Stimulated activated effector memory CD8-positive, alpha-beta T cell treated with anti-CD3 and anti-CD28 coated beads, Interleukin-12 subunit alpha, Interleukin-12 subunit beta, amount 100 ng/mL, for 72 hours (primary cell): ENCODE results near the gene UBB.

ENCODE experiments used
- ATAC-seq: fragments of 150-1000 bp; cut with Tn5 transposase; 2 replicates; pipeline ENCODE4 v1.10.0; 2021
- DNase-seq, 2 donors: peaks; one replicate each; pipeline ENCODE4 v3.0.0; 2021 to 2022; ENCODE audit warnings: low spot score in 2 of 2
- H3K27ac Mint-ChIP-seq: one replicate; pipeline ENCODE4 v1.8.0; 2022; ENCODE audit warnings: mild to moderate bottlenecking, mixed read lengths
- H3K36me3 Mint-ChIP-seq: one replicate; pipeline ENCODE4 v1.8.0; 2022; ENCODE audit warnings: mild to moderate bottlenecking, mixed read lengths
- H3K4me1 Mint-ChIP-seq: one replicate; pipeline ENCODE4 v1.8.0; 2022; ENCODE audit warnings: mixed read lengths
- H3K4me3 Mint-ChIP-seq: one replicate; pipeline ENCODE4 v1.8.0; 2022; ENCODE audit warnings: mild to moderate bottlenecking, mixed read lengths
- H3K9me3 Mint-ChIP-seq: one replicate; pipeline ENCODE4 v1.8.0; 2022; ENCODE audit warnings: mixed read lengths

UBB gene

DNA sequence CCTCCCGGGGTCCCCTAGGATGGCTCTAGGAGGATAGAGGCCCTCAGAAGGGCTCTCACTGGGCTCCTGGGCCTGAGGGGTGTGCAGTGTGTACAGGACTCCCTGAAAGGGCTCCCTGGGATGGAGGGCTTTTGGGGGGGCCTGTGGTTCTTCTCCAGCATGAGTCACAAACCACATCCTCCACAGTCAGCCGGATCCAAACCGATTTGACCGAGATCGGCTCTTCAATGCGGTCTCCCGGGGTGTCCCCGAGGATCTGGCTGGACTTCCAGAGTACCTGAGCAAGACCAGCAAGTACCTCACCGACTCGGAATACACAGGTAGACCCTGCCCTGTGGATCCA, 39.0 kb downstream of the UBB start:
- Mint-ChIP-seq H3K4me1 (peaks cover 51% of the 10 kb centered on the region), H3K27ac (peak overlapping the region; percentile 99), H3K4me3 (peak overlapping the region; percentile 98), H3K9me3 (no peaks in the 10 kb centered on the region), H3K36me3 (peaks cover 85% of the 10 kb centered on the region)
- peak; percentile 15 for ATAC-seq
- peak; percentile 46 to 78 for DNase-seq

DNA sequence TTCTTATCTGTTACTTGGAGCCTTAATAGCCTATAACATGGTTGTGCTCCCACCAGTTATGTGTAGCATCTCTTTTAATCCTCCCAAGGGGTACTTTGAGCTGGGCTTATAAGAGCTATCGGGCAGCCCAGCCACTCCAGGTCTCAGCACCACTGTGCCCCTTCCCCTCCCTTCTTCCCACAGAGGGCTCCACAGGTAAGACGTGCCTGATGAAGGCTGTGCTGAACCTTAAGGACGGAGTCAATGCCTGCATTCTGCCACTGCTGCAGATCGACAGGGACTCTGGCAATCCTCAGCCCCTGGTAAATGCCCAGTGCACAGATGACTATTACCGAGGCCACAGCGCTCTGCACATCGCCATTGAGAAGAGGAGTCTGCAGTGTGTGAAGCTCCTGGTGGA, 41.5 kb downstream of the UBB start:
- Mint-ChIP-seq H3K4me1 (peaks cover 43% of the 10 kb centered on the region), H3K9me3 (no peaks in the 10 kb centered on the region), H3K4me3 (no peak overlapping the region), H3K36me3 (peaks cover 99% of the 10 kb centered on the region), H3K27ac (no peak overlapping the region)
- ATAC-seq (no peak), DNase-seq (no peak)

DNA sequence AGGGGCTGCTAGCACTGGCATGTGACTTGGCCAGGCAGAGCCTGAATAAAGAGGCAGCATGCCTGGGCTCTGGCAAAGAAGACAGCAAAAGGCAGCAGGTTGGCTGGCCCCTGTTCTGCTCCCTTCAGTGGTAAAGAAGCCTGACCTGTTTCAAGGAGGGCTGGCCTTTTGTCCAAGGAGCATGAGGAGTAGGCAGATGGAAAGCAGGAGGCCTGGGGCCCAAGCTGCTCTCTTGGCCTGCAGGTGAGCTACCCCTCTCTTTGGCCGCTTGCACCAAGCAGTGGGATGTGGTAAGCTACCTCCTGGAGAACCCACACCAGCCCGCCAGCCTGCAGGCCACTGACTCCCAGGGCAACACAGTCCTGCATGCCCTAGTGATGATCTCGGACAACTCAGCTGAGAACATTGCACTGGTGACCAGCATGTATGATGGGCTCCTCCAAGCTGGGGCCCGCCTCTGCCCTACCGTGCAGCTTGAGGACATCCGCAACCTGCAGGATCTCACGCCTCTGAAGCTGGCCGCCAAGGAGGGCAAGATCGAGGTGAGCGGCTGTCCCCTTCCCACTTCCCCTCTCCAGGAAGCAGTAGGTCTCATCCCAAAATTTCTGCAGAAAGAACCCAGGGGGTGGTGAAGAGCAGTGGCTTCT, 42.5 kb downstream of the UBB start:
- no peak overlapping the region for H3K27ac Mint-ChIP-seq
- no peak overlapping the region for H3K4me3 Mint-ChIP-seq
- ATAC-seq (no peak), DNase-seq (no peak)
- H3K36me3 Mint-ChIP-seq = peaks cover 99% of the 10 kb centered on the region
- H3K9me3 Mint-ChIP-seq = no peaks in the 10 kb centered on the region
- peaks cover 34% of the 10 kb centered on the region for H3K4me1 Mint-ChIP-seq

DNA sequence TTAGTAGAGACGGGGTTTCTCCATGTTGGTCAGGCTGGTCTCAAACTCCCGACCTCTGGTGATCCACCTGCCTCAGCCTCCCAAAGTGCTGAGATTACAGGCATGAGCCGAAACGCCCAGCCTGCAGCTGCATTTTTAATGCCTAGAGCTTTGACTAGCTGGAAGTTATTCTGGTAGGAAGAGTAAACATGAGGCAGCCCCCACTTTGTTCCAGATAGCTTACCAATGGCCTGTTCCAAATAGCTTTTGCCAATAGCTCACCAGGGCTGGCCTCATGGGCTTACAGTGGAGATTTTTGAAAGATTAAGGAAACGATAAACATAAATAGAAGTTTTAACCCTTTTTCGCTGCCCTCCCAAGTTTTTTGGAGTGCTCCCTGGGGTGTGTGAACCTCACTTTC, 44.3 kb downstream of the UBB start:
- ATAC-seq (no peak), DNase-seq (no peak)
- Mint-ChIP-seq H3K9me3 (no peaks in the 10 kb centered on the region), H3K27ac (no peak overlapping the region), H3K36me3 (peaks cover 99% of the 10 kb centered on the region), H3K4me1 (peaks cover 21% of the 10 kb centered on the region), H3K4me3 (no peak overlapping the region)

DNA sequence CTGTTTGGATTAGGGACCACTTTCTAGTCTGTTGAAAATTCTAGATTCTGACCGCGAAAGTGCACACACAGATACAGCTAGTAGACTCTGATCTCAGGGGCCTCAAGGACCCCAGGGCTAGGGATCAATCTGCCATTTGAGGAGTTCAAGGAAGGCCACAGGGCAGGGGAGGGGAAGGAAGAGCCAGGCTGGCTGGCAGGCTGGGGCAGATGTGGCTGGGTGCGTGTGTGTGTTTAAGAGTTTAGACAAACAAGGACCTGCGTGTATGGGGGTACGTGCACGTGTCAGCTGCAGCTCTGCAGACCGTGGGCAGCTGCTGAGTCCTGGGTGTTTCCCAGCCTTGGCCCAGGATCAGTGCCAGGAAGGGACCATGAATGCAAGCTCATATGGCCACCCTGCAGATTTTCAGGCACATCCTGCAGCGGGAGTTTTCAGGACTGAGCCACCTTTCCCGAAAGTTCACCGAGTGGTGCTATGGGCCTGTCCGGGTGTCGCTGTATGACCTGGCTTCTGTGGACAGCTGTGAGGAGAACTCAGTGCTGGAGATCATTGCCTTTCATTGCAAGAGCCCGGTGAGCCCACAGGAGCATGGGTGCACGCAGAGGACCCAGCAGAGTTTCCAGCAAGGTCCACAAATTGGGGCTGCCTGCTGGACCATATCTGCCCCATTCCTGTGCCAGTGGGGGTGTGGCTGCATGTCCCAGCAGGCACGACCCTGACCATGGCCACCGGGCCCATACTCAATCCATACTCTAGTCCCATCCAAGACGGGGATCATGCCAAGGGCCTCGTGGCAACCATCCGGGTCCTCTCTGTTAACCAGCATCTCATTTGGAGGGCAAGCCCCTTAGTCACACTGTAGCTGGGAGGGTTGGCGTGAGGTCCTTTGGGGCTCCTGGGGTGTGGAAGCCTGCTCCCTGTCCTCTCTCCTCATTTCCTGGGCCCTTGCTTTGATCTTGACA, 45.1 kb downstream of the UBB start:
- H3K4me1 Mint-ChIP-seq = peaks cover 14% of the 10 kb centered on the region
- H3K9me3 Mint-ChIP-seq = no peaks in the 10 kb centered on the region
- DNase-seq = no peak
- H3K27ac Mint-ChIP-seq = peak overlapping the region; percentile 78
- ATAC-seq = no peak
- peaks cover 99% of the 10 kb centered on the region for H3K36me3 Mint-ChIP-seq
- H3K4me3 Mint-ChIP-seq = no peak overlapping the region

DNA sequence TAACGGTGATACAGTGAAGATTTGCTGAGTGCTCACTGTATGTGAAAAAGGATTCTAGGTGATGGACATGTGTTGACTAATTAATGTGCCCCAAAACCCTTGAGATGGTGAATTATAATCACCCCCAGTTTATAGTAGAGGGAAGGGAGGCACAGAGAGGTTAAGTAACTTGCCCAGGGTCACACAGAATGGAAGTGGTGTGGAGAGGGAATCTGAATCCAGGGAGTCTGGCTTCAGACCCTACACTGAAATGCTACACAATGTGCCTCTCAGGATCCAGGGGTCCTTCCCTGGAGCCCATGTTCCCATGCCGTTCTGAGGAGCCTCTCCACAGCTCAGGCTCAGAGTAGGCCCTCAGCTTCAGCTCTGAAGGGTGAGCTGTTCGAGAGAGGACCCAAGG, 46.1 kb downstream of the UBB start:
- Mint-ChIP-seq H3K4me3 (no peak overlapping the region), H3K27ac (peak overlapping the region; percentile 78), H3K36me3 (peaks cover 90% of the 10 kb centered on the region), H3K9me3 (no peaks in the 10 kb centered on the region), H3K4me1 (peaks cover 12% of the 10 kb centered on the region)
- ATAC-seq (no peak), DNase-seq (no peak)

DNA sequence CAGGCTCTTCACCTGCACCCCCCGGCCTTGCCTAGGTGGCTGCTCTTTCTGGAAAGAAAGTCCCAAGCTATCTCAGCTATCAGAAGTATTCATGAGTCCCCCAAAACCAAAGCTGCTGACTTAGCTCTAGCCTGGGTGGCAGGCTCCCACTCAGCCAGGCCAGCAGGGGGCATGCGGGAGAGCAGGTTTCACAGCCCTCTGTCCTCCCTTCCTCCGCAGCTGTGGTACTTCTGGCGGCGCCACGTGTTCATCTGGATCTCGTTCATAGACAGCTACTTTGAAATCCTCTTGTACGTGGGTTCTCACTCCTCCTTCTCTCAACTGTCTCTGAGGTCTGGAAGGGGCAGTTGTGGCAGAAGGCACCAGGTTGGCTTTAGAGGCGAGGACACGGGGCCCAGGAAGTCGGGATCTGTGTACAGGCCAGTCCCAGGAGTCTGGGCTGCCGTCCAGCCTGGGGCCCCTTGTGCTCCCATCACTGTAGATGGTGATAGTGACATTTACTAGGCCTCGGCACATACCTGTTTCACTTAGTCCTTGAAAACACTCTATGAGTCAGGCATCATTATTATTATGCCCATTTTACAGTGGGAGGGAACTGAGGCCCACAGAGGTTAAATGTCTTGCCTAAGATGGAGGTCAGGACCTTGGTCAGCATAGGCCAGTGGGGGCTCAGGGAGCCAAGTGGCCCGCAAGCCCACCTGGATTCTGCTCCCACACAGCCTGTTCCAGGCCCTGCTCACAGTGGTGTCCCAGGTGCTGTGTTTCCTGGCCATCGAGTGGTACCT, 47.4 kb downstream of the UBB start:
- DNase-seq (peak in 1 of 2 donors; percentile 64), ATAC-seq (peak; percentile 74)
- peaks cover 12% of the 10 kb centered on the region for H3K4me1 Mint-ChIP-seq
- peak overlapping the region; percentile 85 for H3K27ac Mint-ChIP-seq
- no peaks in the 10 kb centered on the region for H3K9me3 Mint-ChIP-seq
- H3K4me3 Mint-ChIP-seq = no peak overlapping the region
- peaks cover 88% of the 10 kb centered on the region for H3K36me3 Mint-ChIP-seq

DNA sequence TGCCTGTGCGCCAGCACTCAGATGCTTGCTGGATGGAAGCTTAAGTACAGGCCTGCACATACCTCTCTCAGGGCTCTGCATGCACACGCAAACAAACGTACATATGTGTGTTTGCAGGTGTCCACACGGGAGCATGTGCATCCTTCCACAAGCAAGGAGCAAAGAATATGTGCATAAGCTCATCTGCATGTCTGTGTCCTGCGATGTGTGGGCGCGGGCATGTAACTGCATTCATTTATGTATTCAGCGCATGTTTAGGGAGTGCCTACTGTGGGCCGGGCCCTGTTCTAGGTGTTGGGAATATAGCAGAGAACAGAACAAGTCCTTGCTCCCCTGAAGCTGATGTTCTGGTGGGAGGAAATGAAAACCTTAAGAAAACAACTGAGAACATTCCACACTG, 48.2 kb downstream of the UBB start:
- Mint-ChIP-seq H3K4me3 (no peak overlapping the region), H3K27ac (peak overlapping the region; percentile 85), H3K36me3 (peaks cover 80% of the 10 kb centered on the region), H3K9me3 (no peaks in the 10 kb centered on the region), H3K4me1 (peaks cover 12% of the 10 kb centered on the region)
- ATAC-seq = peak; percentile 6
- DNase-seq = no peak

DNA sequence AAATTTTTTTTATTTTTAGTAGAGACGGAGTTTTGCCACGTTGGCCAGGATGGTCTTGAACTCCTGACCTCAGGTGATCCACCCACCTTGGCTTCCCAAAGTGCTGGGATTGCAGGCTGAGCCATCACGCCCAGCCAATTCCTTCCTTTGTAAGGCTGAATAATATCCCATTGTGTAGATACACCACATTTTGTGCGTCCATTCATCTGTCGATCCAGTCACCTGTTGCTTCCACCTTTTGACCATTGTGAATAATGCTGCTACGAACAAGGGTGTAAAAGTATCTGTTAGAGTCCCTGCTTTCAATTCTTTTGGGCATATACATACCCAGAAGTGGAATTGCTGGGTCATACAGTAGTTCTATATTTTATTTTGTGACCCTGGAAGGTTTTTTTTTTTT, 49.8 kb downstream of the UBB start:
- H3K4me1 Mint-ChIP-seq = peaks cover 15% of the 10 kb centered on the region
- H3K27ac Mint-ChIP-seq = peak overlapping the region; percentile 85
- no peaks in the 10 kb centered on the region for H3K9me3 Mint-ChIP-seq
- DNase-seq = no peak
- no peak for ATAC-seq
- no peak overlapping the region for H3K4me3 Mint-ChIP-seq
- peaks cover 65% of the 10 kb centered on the region for H3K36me3 Mint-ChIP-seq

DNA sequence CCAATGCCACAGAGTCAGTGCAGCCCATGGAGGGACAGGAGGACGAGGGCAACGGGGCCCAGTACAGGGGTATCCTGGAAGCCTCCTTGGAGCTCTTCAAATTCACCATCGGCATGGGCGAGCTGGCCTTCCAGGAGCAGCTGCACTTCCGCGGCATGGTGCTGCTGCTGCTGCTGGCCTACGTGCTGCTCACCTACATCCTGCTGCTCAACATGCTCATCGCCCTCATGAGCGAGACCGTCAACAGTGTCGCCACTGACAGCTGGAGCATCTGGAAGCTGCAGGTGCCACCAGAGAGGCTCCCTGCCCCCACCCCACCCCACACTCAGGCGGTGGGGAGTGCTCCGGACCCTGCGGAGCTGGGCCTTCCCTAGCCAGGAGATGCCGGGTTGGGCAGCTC, 51.1 kb downstream of the UBB start:
- H3K27ac Mint-ChIP-seq = peak overlapping the region; percentile 37
- H3K9me3 Mint-ChIP-seq = no peaks in the 10 kb centered on the region
- peaks cover 52% of the 10 kb centered on the region for H3K36me3 Mint-ChIP-seq
- H3K4me3 Mint-ChIP-seq = no peak overlapping the region
- peaks cover 24% of the 10 kb centered on the region for H3K4me1 Mint-ChIP-seq
- ATAC-seq (no peak), DNase-seq (no peak)
